ENCODE results near the gene DOCK1.
A peak's percentile ranks its signal among the peaks of the same experiment; 100 is the strongest.

Gene DOCK1

GRCh38 chr10:127186813-127187212 lies 281.6 kb downstream of the DOCK1 start:
- Histone ChIP-seq H3K27me3 (ENCODE audit: insufficient read depth, low read length) (no peaks in the 10 kb centered on the region), H3K36me3 (ENCODE audit: insufficient read depth, low read length) (no peaks in the 10 kb centered on the region), H3K4me1 (ENCODE audit: control insufficient read depth, insufficient read depth, low read length, unreplicated experiment) (no peaks in the 10 kb centered on the region), H2AFZ (ENCODE audit: low read length, unreplicated experiment) (no peak overlapping the region), H3K79me2 (ENCODE audit: control insufficient read depth, insufficient read depth, low read length, unreplicated experiment) (no peaks in the 10 kb centered on the region), H3K27ac (ENCODE audit: low read depth, low read length) (no peak overlapping the region), H3K4me3 (ENCODE audit: low read depth, low read length) (no peak overlapping the region)

GRCh38 chr10:127189226-127189625 lies 284.0 kb downstream of the DOCK1 start:
- no peak overlapping the region for H3K4me3 ChIP-seq (ENCODE audit: low read depth, low read length)
- no peaks in the 10 kb centered on the region for H3K79me2 ChIP-seq (ENCODE audit: control insufficient read depth, insufficient read depth, low read length, unreplicated experiment)
- no peak overlapping the region for H3K27ac ChIP-seq (ENCODE audit: low read depth, low read length)
- no peaks in the 10 kb centered on the region for H3K36me3 ChIP-seq (ENCODE audit: insufficient read depth, low read length)
- H2AFZ ChIP-seq (ENCODE audit: low read length, unreplicated experiment) = no peak overlapping the region
- H3K4me1 ChIP-seq (ENCODE audit: control insufficient read depth, insufficient read depth, low read length, unreplicated experiment) = no peaks in the 10 kb centered on the region
- H3K27me3 ChIP-seq (ENCODE audit: insufficient read depth, low read length) = no peaks in the 10 kb centered on the region

GRCh38 chr10:127190427-127190826 lies 285.2 kb downstream of the DOCK1 start:
- Histone ChIP-seq H3K4me3 (ENCODE audit: low read depth, low read length) (no peak overlapping the region), H3K27me3 (ENCODE audit: insufficient read depth, low read length) (peaks cover under 1% of the 10 kb centered on the region; the same call in 1 of the 2 replicates), H3K36me3 (ENCODE audit: insufficient read depth, low read length) (no peaks in the 10 kb centered on the region), H3K27ac (ENCODE audit: low read depth, low read length) (no peak overlapping the region), H3K79me2 (ENCODE audit: control insufficient read depth, insufficient read depth, low read length, unreplicated experiment) (no peaks in the 10 kb centered on the region), H2AFZ (ENCODE audit: low read length, unreplicated experiment) (no peak overlapping the region), H3K4me1 (ENCODE audit: control insufficient read depth, insufficient read depth, low read length, unreplicated experiment) (no peaks in the 10 kb centered on the region)

GRCh38 chr10:127193125-127193524 lies 287.9 kb downstream of the DOCK1 start:
- H3K4me3 ChIP-seq (ENCODE audit: low read depth, low read length) = no peak overlapping the region
- no peak overlapping the region for H2AFZ ChIP-seq (ENCODE audit: low read length, unreplicated experiment)
- H3K4me1 ChIP-seq (ENCODE audit: control insufficient read depth, insufficient read depth, low read length, unreplicated experiment) = no peaks in the 10 kb centered on the region
- H3K27ac ChIP-seq (ENCODE audit: low read depth, low read length) = no peak overlapping the region
- peaks cover 5% of the 10 kb centered on the region; the same call in 1 of the 2 replicates for H3K27me3 ChIP-seq (ENCODE audit: insufficient read depth, low read length)
- H3K36me3 ChIP-seq (ENCODE audit: insufficient read depth, low read length) = no peaks in the 10 kb centered on the region
- no peaks in the 10 kb centered on the region for H3K79me2 ChIP-seq (ENCODE audit: control insufficient read depth, insufficient read depth, low read length, unreplicated experiment)

- Histone ChIP-seq H3K4me1 (ENCODE audit: control insufficient read depth, insufficient read depth, low read length, unreplicated experiment) (no peaks in the 10 kb centered on the region), H3K27ac (ENCODE audit: low read depth, low read length) (no peak overlapping the region), H3K79me2 (ENCODE audit: control insufficient read depth, insufficient read depth, low read length, unreplicated experiment) (no peaks in the 10 kb centered on the region), H3K27me3 (ENCODE audit: insufficient read depth, low read length) (peaks cover 5% of the 10 kb centered on the region; the same call in 1 of the 2 replicates), H2AFZ (ENCODE audit: low read length, unreplicated experiment) (no peak overlapping the region), H3K36me3 (ENCODE audit: insufficient read depth, low read length) (no peaks in the 10 kb centered on the region), H3K4me3 (ENCODE audit: low read depth, low read length) (no peak overlapping the region)
These were observed 288.9 kb downstream of the DOCK1 start for GRCh38 chr10:127194111-127194510.

GRCh38 chr10:127194599-127194998 lies 289.4 kb downstream of the DOCK1 start:
- H3K79me2 ChIP-seq (ENCODE audit: control insufficient read depth, insufficient read depth, low read length, unreplicated experiment) = no peaks in the 10 kb centered on the region
- peaks cover 5% of the 10 kb centered on the region; the same call in 1 of the 2 replicates for H3K27me3 ChIP-seq (ENCODE audit: insufficient read depth, low read length)
- H2AFZ ChIP-seq (ENCODE audit: low read length, unreplicated experiment) = no peak overlapping the region
- no peaks in the 10 kb centered on the region for H3K4me1 ChIP-seq (ENCODE audit: control insufficient read depth, insufficient read depth, low read length, unreplicated experiment)
- no peaks in the 10 kb centered on the region for H3K36me3 ChIP-seq (ENCODE audit: insufficient read depth, low read length)
- no peak overlapping the region for H3K4me3 ChIP-seq (ENCODE audit: low read depth, low read length)
- no peak overlapping the region for H3K27ac ChIP-seq (ENCODE audit: low read depth, low read length)

- no peaks in the 10 kb centered on the region for H3K36me3 ChIP-seq (ENCODE audit: insufficient read depth, low read length)
- no peak overlapping the region for H3K27ac ChIP-seq (ENCODE audit: low read depth, low read length)
- H3K4me3 ChIP-seq (ENCODE audit: low read depth, low read length) = peak overlapping the region; percentile 85
- H2AFZ ChIP-seq (ENCODE audit: low read length, unreplicated experiment) = no peak overlapping the region
- H3K27me3 ChIP-seq (ENCODE audit: insufficient read depth, low read length) = peaks cover 5% of the 10 kb centered on the region; the same call in 1 of the 2 replicates
- no peaks in the 10 kb centered on the region for H3K4me1 ChIP-seq (ENCODE audit: control insufficient read depth, insufficient read depth, low read length, unreplicated experiment)
- H3K79me2 ChIP-seq (ENCODE audit: control insufficient read depth, insufficient read depth, low read length, unreplicated experiment) = no peaks in the 10 kb centered on the region
These were observed 289.8 kb downstream of the DOCK1 start for GRCh38 chr10:127195041-127195506.

GRCh38 chr10:127195571-127196281 lies 290.5 kb downstream of the DOCK1 start:
- peaks cover 5% of the 10 kb centered on the region; the same call in 1 of the 2 replicates for H3K27me3 ChIP-seq (ENCODE audit: insufficient read depth, low read length)
- no peaks in the 10 kb centered on the region for H3K36me3 ChIP-seq (ENCODE audit: insufficient read depth, low read length)
- no peaks in the 10 kb centered on the region for H3K4me1 ChIP-seq (ENCODE audit: control insufficient read depth, insufficient read depth, low read length, unreplicated experiment)
- H3K4me3 ChIP-seq (ENCODE audit: low read depth, low read length) = peak overlapping the region; percentile 85
- H3K27ac ChIP-seq (ENCODE audit: low read depth, low read length) = no peak overlapping the region
- H3K79me2 ChIP-seq (ENCODE audit: control insufficient read depth, insufficient read depth, low read length, unreplicated experiment) = no peaks in the 10 kb centered on the region
- H2AFZ ChIP-seq (ENCODE audit: low read length, unreplicated experiment) = peak overlapping the region; percentile 44

GRCh38 chr10:127196282-127197153 lies 291.3 kb downstream of the DOCK1 start, which contains the start of gene INSYN2A:
Gene INSYN2A, minus strand, starts transcription at chr10:127196591. Its CDS starts 20,196 bp downstream, at chr10:127176395.
- H2AFZ ChIP-seq (ENCODE audit: low read length, unreplicated experiment) = peak within 1 kb of the TSS; percentile 44
- peaks cover 5% of the 10 kb centered on the region; the same call in 1 of the 2 replicates for H3K27me3 ChIP-seq (ENCODE audit: insufficient read depth, low read length)
- H3K4me3 ChIP-seq (ENCODE audit: low read depth, low read length) = peak within 1 kb of the TSS; percentile 85
- no peaks in the 10 kb centered on the region for H3K79me2 ChIP-seq (ENCODE audit: control insufficient read depth, insufficient read depth, low read length, unreplicated experiment)
- H3K36me3 ChIP-seq (ENCODE audit: insufficient read depth, low read length) = no peaks in the 10 kb centered on the region
- no peak within 1 kb of the TSS for H3K27ac ChIP-seq (ENCODE audit: low read depth, low read length)
- H3K4me1 ChIP-seq (ENCODE audit: control insufficient read depth, insufficient read depth, low read length, unreplicated experiment) = no peaks in the 10 kb centered on the region

- Histone ChIP-seq H3K4me3 (ENCODE audit: low read depth, low read length) (peak overlapping the region; percentile 73), H3K79me2 (ENCODE audit: control insufficient read depth, insufficient read depth, low read length, unreplicated experiment) (no peaks in the 10 kb centered on the region), H3K27me3 (ENCODE audit: insufficient read depth, low read length) (peaks cover 5% of the 10 kb centered on the region; the same call in 1 of the 2 replicates)
These were observed 291.9 kb downstream of the DOCK1 start for GRCh38 chr10:127197154-127197432.

More at GRCh38 chr10:127197154-127197432, 291.9 kb downstream of the DOCK1 start:
- no peaks in the 10 kb centered on the region for H3K36me3 ChIP-seq (ENCODE audit: insufficient read depth, low read length)
- H3K27ac ChIP-seq (ENCODE audit: low read depth, low read length) = no peak overlapping the region
- H3K4me1 ChIP-seq (ENCODE audit: control insufficient read depth, insufficient read depth, low read length, unreplicated experiment) = no peaks in the 10 kb centered on the region
- no peak overlapping the region for H2AFZ ChIP-seq (ENCODE audit: low read length, unreplicated experiment)

Data from ACC112 (cell line).